Right kidney (tissue), 1 donor: ENCODE measurements around the gene GDF11.

Source experiments
- DNase-seq: peaks from one replicate; pipeline ENCODE4 v3.0.0-alpha.2; 2016

GDF11 gene

DNA sequence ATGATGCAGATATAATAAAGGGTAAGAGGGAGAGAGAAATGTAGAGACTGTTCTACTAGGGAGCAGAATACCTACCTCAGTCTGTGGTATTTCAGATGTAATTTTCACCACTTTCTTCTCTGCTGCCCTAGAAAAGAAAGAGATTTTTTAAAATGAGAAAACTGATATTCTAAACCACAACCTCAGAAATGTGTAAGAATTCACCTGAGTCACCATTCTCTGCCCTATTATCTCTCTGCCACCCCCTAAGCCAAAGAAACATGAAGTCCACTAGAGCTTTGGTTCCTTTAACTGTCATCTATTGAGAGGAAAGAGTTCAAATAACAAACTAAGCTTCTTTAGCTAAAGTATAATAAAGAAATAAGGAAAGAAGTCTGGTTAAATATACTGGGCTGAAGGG is 53.0 kb downstream of the GDF11 start:
- no peak for DNase-seq

DNA sequence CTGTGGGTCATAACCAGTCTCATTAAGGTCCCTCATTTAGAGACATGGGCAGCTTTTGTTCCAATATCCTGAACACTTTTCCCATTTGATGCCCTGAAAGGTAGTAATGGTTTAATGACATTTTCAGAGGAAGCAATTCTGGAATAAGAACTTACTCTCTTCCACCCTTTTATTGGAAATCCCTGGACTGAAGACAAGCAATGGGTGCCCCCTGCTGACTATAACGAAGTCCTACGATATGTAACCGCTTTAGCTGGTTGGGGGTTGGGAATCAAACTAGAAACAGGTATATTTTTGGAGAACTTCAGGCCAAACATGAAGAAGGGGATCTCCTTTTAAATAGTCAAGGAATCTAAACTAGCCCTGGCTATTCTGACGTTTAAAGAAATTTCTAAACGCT is 54.1 kb downstream of the GDF11 start:
- DNase-seq = peak; percentile 26

DNA sequence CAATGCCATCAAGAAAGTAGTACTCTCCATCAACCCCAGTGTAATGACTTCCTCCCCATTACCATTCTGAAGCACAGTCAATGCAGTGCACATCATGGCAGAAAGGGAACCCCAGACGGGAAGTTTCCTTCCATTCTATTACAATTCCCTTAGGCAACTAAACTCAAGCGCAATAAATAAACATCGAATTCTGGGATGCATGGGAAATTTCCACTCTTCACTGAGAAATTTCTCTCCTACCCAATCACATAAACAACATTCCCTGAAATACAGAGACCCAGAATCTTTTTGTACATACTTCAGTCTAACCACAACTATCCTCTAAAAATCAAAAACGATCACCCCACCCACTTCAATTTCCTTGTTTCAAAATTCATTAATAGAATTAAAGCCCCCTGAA is 54.6 kb downstream of the GDF11 start:
- no peak for DNase-seq
